H9 (cell line): Measurements from ENCODE around the gene SERF2. TPM values are rescaled to one million over a fixed set of nuclear protein-coding genes. Genes with fewer than 3 reads are reported as not detected.

Experiments
- DNase-seq: peaks from one replicate; pipeline ENCODE4 v3.0.0-alpha.2; 2017
- H2AFZ ChIP-seq: one replicate; pipeline ENCODE4 v1.6.1; 2013; ENCODE audit warnings: mild to moderate bottlenecking, low read length, control low read depth, moderate library complexity
- H2AK5ac ChIP-seq: 2 replicates; pipeline ENCODE4 v1.6.1; 2013; ENCODE audit warnings: low read length, control low read depth, mixed read lengths; ENCODE audit not compliant: insufficient read length
- H2BK120ac ChIP-seq: one replicate; pipeline ENCODE4 v1.6.1; 2013; ENCODE audit warnings: low read depth, mild to moderate bottlenecking, low read length, control low read depth, inconsistent platforms; ENCODE audit not compliant: poor library complexity, severe bottlenecking
- H2BK12ac ChIP-seq: 2 replicates; pipeline ENCODE4 v1.6.1; 2013; ENCODE audit warnings: low read length, control low read depth, mixed read lengths, low read depth; ENCODE audit not compliant: insufficient read length
- H2BK15ac ChIP-seq: 2 replicates; pipeline ENCODE4 v1.6.1; 2013; ENCODE audit warnings: low read depth, low read length, control low read depth
- H2BK20ac ChIP-seq: one replicate; pipeline ENCODE4 v1.6.1; 2013; ENCODE audit warnings: low read depth, mild to moderate bottlenecking, low read length, control low read depth, inconsistent platforms; ENCODE audit not compliant: poor library complexity, severe bottlenecking
- H2BK5ac ChIP-seq: 2 replicates; pipeline ENCODE4 v1.6.1; 2013; ENCODE audit warnings: low read length, control low read depth, mixed read lengths; ENCODE audit not compliant: insufficient read length
- H3K14ac ChIP-seq: 2 replicates; pipeline ENCODE4 v1.6.1; 2013; ENCODE audit warnings: low read length, control low read depth; ENCODE audit not compliant: insufficient read depth
- H3K18ac ChIP-seq: 2 replicates; pipeline ENCODE4 v1.6.1; 2013; ENCODE audit warnings: low read depth, mild to moderate bottlenecking, mixed read lengths, low read length, control low read depth; ENCODE audit not compliant: insufficient read length
- H3K23ac ChIP-seq: 2 replicates; pipeline ENCODE4 v1.6.1; 2013; ENCODE audit warnings: low read length, control low read depth, mixed read lengths, low read depth; ENCODE audit not compliant: insufficient read length
- H3K23me2 ChIP-seq: 2 replicates; pipeline ENCODE4 v1.6.1; 2013; ENCODE audit warnings: low read depth, mild to moderate bottlenecking, mixed read lengths, low read length, control low read depth; ENCODE audit not compliant: insufficient read length, poor library complexity, severe bottlenecking
- H3K27ac ChIP-seq: 2 replicates; pipeline ENCODE4 v1.5.1; 2013; ENCODE audit warnings: low read length, control low read depth, mixed read lengths, low read depth; ENCODE audit not compliant: insufficient read length
- H3K27me3 ChIP-seq: 2 replicates; pipeline ENCODE4 v1.6.1; 2013; ENCODE audit warnings: low read length, control low read depth, inconsistent platforms; ENCODE audit not compliant: insufficient read depth
- H3K4ac ChIP-seq: 2 replicates; pipeline ENCODE4 v1.6.1; 2013; ENCODE audit warnings: low read depth, mild to moderate bottlenecking, control low read depth, inconsistent platforms, low read length, moderate library complexity
- H3K4me1 ChIP-seq: 2 replicates; pipeline ENCODE4 v1.6.1; 2013; ENCODE audit warnings: low read length, control low read depth, inconsistent platforms; ENCODE audit not compliant: insufficient read depth
- H3K4me2 ChIP-seq: 2 replicates; pipeline ENCODE4 v1.6.1; 2013; ENCODE audit warnings: low read length, control low read depth, mixed read lengths; ENCODE audit not compliant: insufficient read length, insufficient read depth
- H3K56ac ChIP-seq: 2 replicates; pipeline ENCODE4 v1.6.1; 2013; ENCODE audit warnings: low read depth, mild to moderate bottlenecking, mixed read lengths, low read length, control low read depth; ENCODE audit not compliant: insufficient read length
- H3K79me1 ChIP-seq: 2 replicates; pipeline ENCODE4 v1.6.1; 2013; ENCODE audit warnings: low read depth, mild to moderate bottlenecking, moderate library complexity, low read length, control low read depth, inconsistent platforms; ENCODE audit not compliant: insufficient read depth, poor library complexity, severe bottlenecking
- H3K79me2 ChIP-seq: 2 replicates; pipeline ENCODE4 v1.6.1; 2013; ENCODE audit warnings: low read length, control low read depth, inconsistent platforms; ENCODE audit not compliant: insufficient read depth
- H3K9ac ChIP-seq: 2 replicates; pipeline ENCODE4 v1.6.1; 2013; ENCODE audit warnings: low read length, control low read depth, mixed read lengths; ENCODE audit not compliant: insufficient read length; ENCODE audit errors: extremely low read depth
- H3K9me3 ChIP-seq: one replicate; pipeline ENCODE4 v1.6.1; 2013; ENCODE audit warnings: low read depth, low read length, inconsistent platforms; ENCODE audit not compliant: control insufficient read depth
- H3T11ph ChIP-seq: one replicate; pipeline ENCODE4 v1.6.1; 2013; ENCODE audit warnings: mild to moderate bottlenecking, low read length, control low read depth, inconsistent platforms
- H4K20me1 ChIP-seq: one replicate; pipeline ENCODE4 v1.6.1; 2013; ENCODE audit not compliant: control insufficient read depth, insufficient read length, insufficient read depth
- H4K5ac ChIP-seq: 2 replicates; pipeline ENCODE4 v1.6.1; 2013; ENCODE audit warnings: low read depth, mild to moderate bottlenecking, mixed read lengths, low read length, control low read depth; ENCODE audit not compliant: insufficient read length
- H4K8ac ChIP-seq: replicated peaks from 2 replicates; pipeline ENCODE4 v1.6.1; 2013; ENCODE audit warnings: low read length, control low read depth, mixed read lengths, low read depth; ENCODE audit not compliant: insufficient read length
- H4K91ac ChIP-seq: 2 replicates; pipeline ENCODE4 v1.6.1; 2013; ENCODE audit warnings: low read depth, mild to moderate bottlenecking, moderate library complexity, mixed read lengths, low read length, control low read depth; ENCODE audit not compliant: insufficient read length
- H3K27ac Mint-ChIP-seq, 3 experiments: 2 replicates in 2 of 3; 3 replicates in 1 of 3; pipeline ENCODE4 v1.8.0; 2020 to 2021; ENCODE audit warnings: mixed read lengths in 3 of 3, mild to moderate bottlenecking in 1 of 3, moderate library complexity in 1 of 3
- H3K27me3 Mint-ChIP-seq: 2 replicates; pipeline ENCODE4 v1.8.0; 2021; ENCODE audit warnings: low read depth, mild to moderate bottlenecking, moderate library complexity, mixed read lengths
- H3K36me3 Mint-ChIP-seq, 3 experiments: 2 replicates in 2 of 3; 3 replicates in 1 of 3; pipeline ENCODE4 v1.8.0; 2020 to 2021; ENCODE audit warnings: low read depth in 3 of 3, mixed read lengths in 3 of 3; ENCODE audit not compliant: insufficient read depth in 1 of 3
- H3K4me1 Mint-ChIP-seq, 2 experiments: 2 replicates each; pipeline ENCODE4 v1.8.0; 2020; ENCODE audit warnings: mixed read lengths in 2 of 2
- H3K4me3 Mint-ChIP-seq, 2 experiments: 2 replicates in 1 of 2; 3 replicates in 1 of 2; pipeline ENCODE4 v1.8.0; 2020 to 2021; ENCODE audit warnings: mild to moderate bottlenecking in 2 of 2, mixed read lengths in 2 of 2, moderate library complexity in 1 of 2
- H3K9me3 Mint-ChIP-seq, 2 experiments: 2 replicates in 1 of 2; 3 replicates in 1 of 2; pipeline ENCODE4 v1.8.0; 2020; ENCODE audit warnings: mild to moderate bottlenecking in 2 of 2, mixed read lengths in 2 of 2, moderate library complexity in 1 of 2
- CTCF ChIP-seq: fragments of 200-600 bp; sonication (generic); conservative IDR thresholded peaks from 3 replicates; pipeline ENCODE4 v1.8.0; 2021; ENCODE audit warnings: antibody characterized with exemption, mild to moderate bottlenecking
- WGBS: extraction: QIAGEN DNeasy Blood & Tissue Kit; methylation state at CpG from one replicate; pipeline ENCODE4 v1.1.7; 2013; ENCODE audit warnings: missing lambda C conversion rate, low lambda C conversion rate, mixed read lengths; ENCODE audit not compliant: insufficient read length; ENCODE audit errors: extremely low coverage; 5-methylcytosine and 5-hydroxymethylcytosine counted together
- total RNA-seq: library from RNA; stranded (reverse); gene quantifications from 2 replicates; pipeline ENCODE4 v1.2.1, GENCODE V29; 2021

The SERF2 gene
- total RNA-seq, 1 experiment from 2014 or later, result 819 TPM

GRCh38 chr15:43795197-43795596 lies 3.1 kb downstream of the SERF2 start:
- no peak overlapping the region for H2AK5ac ChIP-seq
- H3K14ac ChIP-seq, result no peak overlapping the region
- no peak overlapping the region for H2BK20ac ChIP-seq
- H3K79me1 ChIP-seq, result peaks cover 3% of the 10 kb centered on the region
- H3K18ac ChIP-seq, result no peak overlapping the region
- no peak overlapping the region for H4K5ac ChIP-seq
- peaks cover 45 to 68% (median 54%) of the 10 kb centered on the region in 3 experiments for H3K36me3 Mint-ChIP-seq
- no peak overlapping the region for H2BK5ac ChIP-seq
- H2BK15ac ChIP-seq, result no peak overlapping the region
- H3K27me3 ChIP-seq, result no peaks in the 10 kb centered on the region
- H3K27me3 Mint-ChIP-seq, result no peaks in the 10 kb centered on the region
- no peaks in the 10 kb centered on the region for H3K9me3 Mint-ChIP-seq
- no peak for DNase-seq
- no peak overlapping the region for H2BK120ac ChIP-seq
- H3K27ac ChIP-seq, result no peak overlapping the region
- H3T11ph ChIP-seq, result no peak overlapping the region
- no peak overlapping the region for H4K8ac ChIP-seq
- no peaks in the 10 kb centered on the region for H3K9me3 ChIP-seq
- no peak overlapping the region for H3K56ac ChIP-seq
- WGBS, result no CpG with 5 or more reads among the region's 2 CpGs
- no peak overlapping the region for H3K4ac ChIP-seq
- no peak overlapping the region for H3K9ac ChIP-seq
- H3K4me1 Mint-ChIP-seq, result peaks cover 65 to 75% of the 10 kb centered on the region in 2 experiments
- H3K23me2 ChIP-seq, result peaks cover 8% of the 10 kb centered on the region
- no peak overlapping the region for H4K91ac ChIP-seq
- H4K20me1 ChIP-seq, result no peaks in the 10 kb centered on the region
- H3K4me1 ChIP-seq, result peaks cover 18% of the 10 kb centered on the region; the same call in 1 of the 2 replicates
- no peak for TF ChIP-seq CTCF
- H3K79me2 ChIP-seq, result peaks cover 6% of the 10 kb centered on the region; the same call in 1 of the 2 replicates
- H2BK12ac ChIP-seq, result no peak overlapping the region
- H3K4me3 Mint-ChIP-seq, result peak overlapping the region; percentile 31 to 47; a peak in 4 of 5 replicates
- H2AFZ ChIP-seq, result no peak overlapping the region
- no peak overlapping the region for H3K4me2 ChIP-seq
- H3K27ac Mint-ChIP-seq, result peak overlapping the region in 2 of 3 experiments; percentile 91 to 92; a peak in 4 of 7 replicates
- H3K23ac ChIP-seq, result no peak overlapping the region
